GM23338 (cell line): ENCODE data around the gene COL25A1. TPM values are rescaled to one million over a fixed set of nuclear protein-coding genes. Genes with fewer than 3 reads are reported as not detected.

ENCODE experiments used
- ATAC-seq: fragments of 200-7000 bp; cut with Tn5 transposase; 3 replicates; pipeline ENCODE4 v1.9.1; 2020
- DNase-seq: peaks from one replicate; pipeline ENCODE4 v3.0.0-alpha.2; 2015; ENCODE audit warnings: low spot score
- H2AFZ ChIP-seq: fragments of 200-600 bp; sonication (generic); 2 replicates; pipeline ENCODE4 v1.8.0; 2016; ENCODE audit warnings: antibody characterized with exemption, mild to moderate bottlenecking, moderate library complexity
- H3F3A ChIP-seq: fragments of 200-600 bp; sonication (generic); replicated peaks from 2 replicates; pipeline ENCODE4 v1.8.0; 2017; ENCODE audit warnings: antibody characterized with exemption, mixed run types, low read depth
- H3K27ac ChIP-seq: fragments of 200-600 bp; sonication (generic); 2 replicates; pipeline ENCODE4 v1.6.1; 2016; ENCODE audit warnings: low read depth
- H3K27me3 ChIP-seq: fragments of 200-600 bp; sonication (generic); 2 replicates; pipeline ENCODE4 v1.8.0; 2016; ENCODE audit warnings: mild to moderate bottlenecking, mixed run types, moderate library complexity; ENCODE audit not compliant: insufficient read depth
- H3K36me3 ChIP-seq: fragments of 200-600 bp; sonication (generic); 2 replicates; pipeline ENCODE4 v1.8.0; 2016; ENCODE audit warnings: mild to moderate bottlenecking; ENCODE audit not compliant: insufficient read depth
- H3K4me1 ChIP-seq: fragments of 200-600 bp; sonication (generic); 2 replicates; pipeline ENCODE4 v1.8.0; 2016; ENCODE audit warnings: mild to moderate bottlenecking, moderate library complexity; ENCODE audit not compliant: insufficient read depth
- H3K4me2 ChIP-seq: fragments of 200-600 bp; sonication (generic); 2 replicates; pipeline ENCODE4 v1.7.1; 2017; ENCODE audit warnings: mixed run types
- H3K4me3 ChIP-seq: fragments of 200-600 bp; sonication (generic); 2 replicates; pipeline ENCODE4 v1.6.1; 2016; ENCODE audit warnings: mixed run types
- H3K79me2 ChIP-seq: fragments of 200-600 bp; sonication (generic); replicated peaks from 2 replicates; pipeline ENCODE4 v1.8.0; 2017; ENCODE audit warnings: mild to moderate bottlenecking; ENCODE audit not compliant: insufficient read depth
- H3K9me2 ChIP-seq: fragments of 200-600 bp; sonication (generic); 2 replicates; pipeline ENCODE4 v1.8.0; 2017; ENCODE audit not compliant: insufficient read depth
- H4K20me1 ChIP-seq: fragments of 200-600 bp; sonication (generic); replicated peaks from 2 replicates; pipeline ENCODE4 v1.8.0; 2017; ENCODE audit warnings: mild to moderate bottlenecking; ENCODE audit not compliant: insufficient read depth
- H3K27ac Mint-ChIP-seq: 2 replicates; pipeline ENCODE4 v1.8.0; 2020; ENCODE audit warnings: inconsistent platforms, mild to moderate bottlenecking, moderate library complexity, mixed read lengths
- H3K27me3 Mint-ChIP-seq: 3 replicates; pipeline ENCODE4 v1.8.0; 2022; ENCODE audit warnings: low read depth, mild to moderate bottlenecking, moderate library complexity, mixed read lengths, inconsistent platforms; ENCODE audit not compliant: insufficient read depth, poor library complexity
- H3K36me3 Mint-ChIP-seq: 3 replicates; pipeline ENCODE4 v1.8.0; 2021; ENCODE audit warnings: low read depth, mild to moderate bottlenecking, inconsistent platforms, moderate library complexity, mixed read lengths
- H3K4me1 Mint-ChIP-seq: 3 replicates; pipeline ENCODE4 v1.8.0; 2020; ENCODE audit warnings: mild to moderate bottlenecking, inconsistent platforms, mixed read lengths
- H3K4me3 Mint-ChIP-seq: 3 replicates; pipeline ENCODE4 v1.8.0; 2021; ENCODE audit warnings: moderate library complexity, mild to moderate bottlenecking, inconsistent platforms, mixed read lengths
- H3K9me3 Mint-ChIP-seq: 3 replicates; pipeline ENCODE4 v1.8.0; 2020; ENCODE audit warnings: moderate library complexity, mild to moderate bottlenecking, inconsistent platforms, mixed read lengths
- CREB1 ChIP-seq: fragments of 250-450 bp; sonication (Bioruptor Pico); IDR thresholded peaks from 2 replicates; pipeline ENCODE4 v1.5.0; 2020; ENCODE audit warnings: low read depth, mild to moderate bottlenecking, moderate library complexity
- CTCF ChIP-seq, 2 experiments: fragments of 200-600 bp in 1 of 2; sonication (generic) in 1 of 2; conservative IDR thresholded peaks; 2 replicates each; pipeline versions ENCODE4 v1.5.1 to v1.6.1; 2016 to 2017; ENCODE audit warnings: antibody characterized with exemption in 2 of 2, low read depth in 2 of 2, mild to moderate bottlenecking in 2 of 2, moderate library complexity in 1 of 2
- EZH2 ChIP-seq: fragments of 200-600 bp; sonication (generic); IDR thresholded peaks from one replicate; pipeline ENCODE4 v1.8.0; 2017; ENCODE audit warnings: antibody characterized with exemption, mild to moderate bottlenecking, low read depth; ENCODE audit not compliant: unreplicated experiment
- EZH2phosphoT487 ChIP-seq: fragments of 200-600 bp; sonication (generic); IDR thresholded peaks from one replicate; pipeline ENCODE4 v1.8.1; 2018; ENCODE audit warnings: antibody characterized with exemption; ENCODE audit not compliant: unreplicated experiment
- JUNB ChIP-seq: IDR thresholded peaks from one replicate; pipeline ENCODE4 v1.6.1; 2016; ENCODE audit warnings: antibody characterized with exemption; ENCODE audit not compliant: unreplicated experiment
- NANOG ChIP-seq: IDR thresholded peaks from 2 replicates; pipeline ENCODE4 v1.6.1; 2016; ENCODE audit warnings: antibody characterized with exemption, borderline replicate concordance
- POLR2AphosphoS5 ChIP-seq: IDR thresholded peaks from 2 replicates; pipeline ENCODE4 v1.6.1; 2016; ENCODE audit warnings: antibody characterized with exemption, low read depth
- STAT1 ChIP-seq: IDR thresholded peaks from one replicate; pipeline ENCODE4 v1.6.1; 2016; ENCODE audit warnings: antibody characterized with exemption; ENCODE audit not compliant: unreplicated experiment
- ZNF114 ChIP-seq: fragments of 250-450 bp; sonication (Bioruptor Pico); IDR thresholded peaks from 2 replicates; pipeline ENCODE4 v1.5.0; 2020; ENCODE audit warnings: mild to moderate bottlenecking, moderate library complexity
- ZNF331 ChIP-seq: fragments of 250-450 bp; sonication (Bioruptor Pico); IDR thresholded peaks from 2 replicates; pipeline ENCODE4 v1.5.0; 2020; ENCODE audit warnings: low read depth, mild to moderate bottlenecking, moderate library complexity
- ZNF462 ChIP-seq: fragments of 250-450 bp; sonication (Bioruptor Pico); IDR thresholded peaks from 2 replicates; pipeline ENCODE4 v1.5.0; 2020; ENCODE audit warnings: mild to moderate bottlenecking, moderate library complexity
- polyA plus RNA-seq: library from polyadenylated mRNA; unstranded; fragments of >200 nt; fragmentation: Nextera tagmentation; extraction: Ambion mirVana; gene quantifications from 2 replicates; pipeline ENCODE4 v1.2.1, GENCODE V29; 2016
- total RNA-seq: library from RNA; depleted of rRNA; stranded (reverse); fragments of >200 nt; shearing (Covaris generic); gene quantifications from 2 replicates; pipeline ENCODE4 v1.2.3, GENCODE V29; 2014

Gene COL25A1
- total and polyA plus RNA-seq, 2 experiments from 2014 or later = 3.9 to 5.6 TPM

- TF ChIP-seq CTCF (conservative IDR thresholded peaks at IDR 0.05; ENCODE audit: low read depth in 2 of 2) = no peak
- TF ChIP-seq STAT1 = no peak
- TF ChIP-seq POLR2AphosphoS5 = no peak
- TF ChIP-seq EZH2 = no peak
Measured at GRCh38 chr4:109214622-109215301, 87.7 kb downstream of the COL25A1 start (continued).

GRCh38 chr4:109213056-109213455, 89.4 kb downstream of the COL25A1 start:
- H3K27ac ChIP-seq = no peak overlapping the region
- no peaks in the 10 kb centered on the region for H3K4me1 ChIP-seq
- no peaks in the 10 kb centered on the region for H3K36me3 ChIP-seq
- Mint-ChIP-seq H3K27ac (no peak overlapping the region), H3K36me3 (no peaks in the 10 kb centered on the region), H3K4me3 (no peak overlapping the region), H3K9me3 (no peaks in the 10 kb centered on the region), H3K4me1 (peaks cover 8% of the 10 kb centered on the region; the same call in 2 of the 3 replicates), H3K27me3 (no peaks in the 10 kb centered on the region)
- H3K79me2 ChIP-seq = no peaks in the 10 kb centered on the region
- no peaks in the 10 kb centered on the region for H3F3A ChIP-seq
- ATAC-seq (no peak), DNase-seq (no peak)
- H3K27me3 ChIP-seq = no peaks in the 10 kb centered on the region
- H2AFZ ChIP-seq = no peak overlapping the region
- H4K20me1 ChIP-seq = no peaks in the 10 kb centered on the region
- H3K9me2 ChIP-seq = no peaks in the 10 kb centered on the region
- H3K4me2 ChIP-seq = no peak overlapping the region
- H3K4me3 ChIP-seq = no peak overlapping the region
- no peak for TF ChIP-seq ZNF331
- TF ChIP-seq ZNF462 = no peak
- no peak for TF ChIP-seq STAT1
- no peak for TF ChIP-seq NANOG
- TF ChIP-seq JUNB = no peak
- TF ChIP-seq CTCF (conservative IDR thresholded peaks at IDR 0.05; ENCODE audit: low read depth in 2 of 2) = no peak
- no peak for TF ChIP-seq POLR2AphosphoS5
- TF ChIP-seq EZH2phosphoT487 = no peak
- TF ChIP-seq CREB1 (CRISPR knock-in tag) = no peak
- no peak for TF ChIP-seq ZNF114
